Bronchial epithelial cell (primary cell): ENCODE data around the gene BAAT. TPM values are rescaled to one million over a fixed set of nuclear protein-coding genes. Genes with fewer than 3 reads are reported as not detected.

Experiments used
- DNase-seq: peaks from one replicate; pipeline ENCODE4 v3.0.0-alpha.2; 2010; ENCODE audit warnings: low read depth
- FAIRE-seq: peaks from 2 replicates; lab custom pipeline; 2011; peaks lifted over from hg19 to GRCh38; lab: Jason Lieb, UNC
- H3K27me3 ChIP-seq: 2 replicates; pipeline ENCODE4 v1.5.1; 2011; ENCODE audit warnings: low read length; ENCODE audit not compliant: control insufficient read depth, insufficient read depth
- H3K36me3 ChIP-seq: 2 replicates; pipeline ENCODE4 v1.5.1; 2011; ENCODE audit warnings: low read length; ENCODE audit not compliant: control insufficient read depth, insufficient read depth
- H3K4me3 ChIP-seq: 2 replicates; pipeline ENCODE4 v1.5.1; 2011; ENCODE audit warnings: mild to moderate bottlenecking, low read depth, low read length, control low read depth
- CTCF ChIP-seq: IDR thresholded peaks from 2 replicates; pipeline ENCODE4 v1.5.1; 2011; ENCODE audit warnings: mild to moderate bottlenecking, moderate library complexity, low read length, control low read depth, inconsistent platforms; ENCODE audit not compliant: insufficient read depth, severe bottlenecking
- total RNA-seq: library from RNA; depleted of rRNA; stranded (reverse); fragments of >200 nt; gene quantifications from 2 replicates; pipeline ENCODE4 v1.2.1, GENCODE V29; 2014

Gene BAAT
- total RNA-seq, 1 donor from 2014 or later = 0.26 TPM

DNA sequence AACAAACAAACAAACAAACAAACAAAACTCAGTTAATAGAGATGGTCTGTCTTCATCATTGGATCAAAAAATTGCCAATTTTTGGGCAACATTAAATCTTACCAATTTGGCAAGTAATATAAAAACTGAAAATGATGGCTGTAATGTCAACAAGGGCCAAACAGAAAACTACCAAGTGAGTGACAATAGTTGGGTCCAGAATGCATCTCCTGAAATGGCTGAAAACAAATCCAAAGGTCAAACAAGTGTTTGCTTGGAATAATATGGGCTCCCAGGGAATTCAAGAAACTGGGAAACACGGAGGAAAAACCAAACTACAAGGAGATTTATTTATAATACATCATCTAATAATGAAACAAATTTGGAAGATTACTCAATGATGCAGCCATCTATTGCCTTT lies 25.1 kb downstream of the BAAT start:
- no peaks in the 10 kb centered on the region for H3K27me3 ChIP-seq
- no peak overlapping the region for H3K4me3 ChIP-seq
- FAIRE-seq (no peak), DNase-seq (no peak)
- no peaks in the 10 kb centered on the region for H3K36me3 ChIP-seq
- no peak for TF ChIP-seq CTCF

- DNase-seq (no peak), FAIRE-seq (no peak)
- TF ChIP-seq CTCF = no peak
- no peaks in the 10 kb centered on the region for H3K27me3 ChIP-seq
- H3K36me3 ChIP-seq = no peaks in the 10 kb centered on the region
- H3K4me3 ChIP-seq = no peak overlapping the region
Measured at GRCh38 chr9:101356619-101357018, 28.2 kb downstream of the BAAT start.

DNA sequence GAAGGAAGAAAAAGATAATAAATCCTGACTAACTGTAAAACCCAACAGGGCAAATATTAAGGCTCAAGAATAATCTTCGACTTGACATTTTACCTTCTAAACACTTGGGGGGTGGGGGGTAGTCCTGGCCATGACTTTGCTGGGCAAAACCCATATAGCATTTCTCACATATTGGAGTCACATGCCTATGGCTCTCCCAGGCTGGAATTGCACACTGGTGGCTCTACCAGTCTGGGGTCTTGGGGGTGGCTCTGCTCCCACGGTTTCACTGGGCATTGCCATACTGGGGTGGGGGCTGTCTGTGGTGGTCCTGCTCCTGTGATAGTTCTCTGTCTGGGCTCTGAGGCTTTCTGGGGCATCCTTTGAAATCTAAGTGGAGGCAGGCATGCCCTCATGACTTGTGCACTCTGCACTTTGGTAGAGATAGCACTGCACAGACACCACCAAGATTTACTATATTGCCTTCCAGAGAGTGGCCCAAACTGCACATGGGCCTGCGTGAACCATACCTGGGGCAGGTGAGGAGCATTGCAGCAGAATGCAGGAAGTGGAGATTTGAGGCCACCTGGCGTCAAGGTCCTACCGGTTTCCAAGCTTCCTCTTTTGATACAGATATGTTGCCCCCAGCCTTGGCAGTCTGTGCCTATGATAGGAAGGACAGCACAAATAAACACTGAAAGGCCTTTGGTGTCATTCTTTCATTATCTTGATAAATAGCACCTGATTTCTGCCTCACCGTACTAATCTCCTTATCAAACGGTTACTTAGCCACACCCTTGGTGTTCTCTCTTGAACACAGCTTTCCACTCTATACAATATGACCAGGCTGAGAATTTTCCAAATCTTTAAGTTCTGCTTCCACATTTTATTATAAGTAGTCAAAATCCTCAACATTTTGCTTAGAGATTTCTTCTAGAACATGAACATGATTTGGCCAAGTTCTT lies 29.8 kb downstream of the BAAT start:
- H3K27me3 ChIP-seq = no peaks in the 10 kb centered on the region
- no peak for TF ChIP-seq CTCF
- FAIRE-seq = no peak
- DNase-seq = no peak
- H3K4me3 ChIP-seq = no peak overlapping the region
- H3K36me3 ChIP-seq = no peaks in the 10 kb centered on the region

- peak; percentile 50 for FAIRE-seq
- Histone ChIP-seq H3K4me3 (no peak overlapping the region), H3K27me3 (no peaks in the 10 kb centered on the region), H3K36me3 (no peaks in the 10 kb centered on the region)
- DNase-seq = peak; percentile 71
- no peak for TF ChIP-seq CTCF
Measured at GRCh38 chr9:101354143-101354764, 30.6 kb downstream of the BAAT start.

GRCh38 chr9:101353683-101354082 lies 31.1 kb downstream of the BAAT start:
- Histone ChIP-seq H3K4me3 (no peak overlapping the region), H3K36me3 (no peaks in the 10 kb centered on the region), H3K27me3 (no peaks in the 10 kb centered on the region)
- FAIRE-seq = no peak
- TF ChIP-seq CTCF = no peak
- DNase-seq = no peak
